CD4-positive, alpha-beta T cell treated with Interleukin-4 for 1 hour (primary cell): Measurements from ENCODE around the gene ZNF385A.

Experiments used
- DNase-seq, 2 donors: peaks; one replicate each; pipeline ENCODE4 v3.0.0-alpha.2; 2020 to 2022

Gene ZNF385A

DNA sequence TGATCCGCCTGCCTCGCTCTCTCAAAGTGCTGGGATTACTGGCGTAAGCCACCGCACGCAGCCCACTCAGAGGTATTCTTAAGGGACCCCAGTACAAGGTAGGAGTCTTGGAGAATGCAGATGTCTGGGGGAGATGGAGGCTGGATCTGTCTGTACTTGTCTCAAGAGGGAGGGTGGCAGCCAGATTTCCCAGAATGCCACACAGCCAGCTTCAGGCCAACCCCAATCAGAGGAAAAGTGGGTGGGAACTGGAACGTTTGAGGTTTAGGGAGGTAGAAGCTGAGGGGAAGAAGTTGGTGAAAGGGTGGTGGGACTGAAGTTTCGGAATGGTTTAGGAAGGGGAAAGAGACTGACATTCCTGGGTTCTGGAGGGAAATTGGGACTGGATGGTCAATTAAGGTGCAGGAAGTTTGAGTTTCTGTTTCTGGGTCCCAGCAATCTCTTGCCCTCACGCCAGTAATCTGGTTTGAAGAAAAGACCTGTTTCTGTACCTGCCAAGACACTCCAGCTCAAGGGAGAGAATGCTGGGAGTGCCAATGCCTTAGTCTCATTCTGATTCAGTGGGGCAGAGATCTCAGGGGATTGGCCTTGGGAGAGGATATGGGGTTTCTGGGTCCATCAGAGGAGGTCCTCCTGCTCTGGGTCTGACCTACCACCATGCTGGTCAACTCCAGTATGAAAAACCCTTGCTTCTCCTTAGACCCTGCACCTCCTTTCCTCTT is 8.1 kb upstream of the ZNF385A start:
- DNase-seq, result no peak

DNA sequence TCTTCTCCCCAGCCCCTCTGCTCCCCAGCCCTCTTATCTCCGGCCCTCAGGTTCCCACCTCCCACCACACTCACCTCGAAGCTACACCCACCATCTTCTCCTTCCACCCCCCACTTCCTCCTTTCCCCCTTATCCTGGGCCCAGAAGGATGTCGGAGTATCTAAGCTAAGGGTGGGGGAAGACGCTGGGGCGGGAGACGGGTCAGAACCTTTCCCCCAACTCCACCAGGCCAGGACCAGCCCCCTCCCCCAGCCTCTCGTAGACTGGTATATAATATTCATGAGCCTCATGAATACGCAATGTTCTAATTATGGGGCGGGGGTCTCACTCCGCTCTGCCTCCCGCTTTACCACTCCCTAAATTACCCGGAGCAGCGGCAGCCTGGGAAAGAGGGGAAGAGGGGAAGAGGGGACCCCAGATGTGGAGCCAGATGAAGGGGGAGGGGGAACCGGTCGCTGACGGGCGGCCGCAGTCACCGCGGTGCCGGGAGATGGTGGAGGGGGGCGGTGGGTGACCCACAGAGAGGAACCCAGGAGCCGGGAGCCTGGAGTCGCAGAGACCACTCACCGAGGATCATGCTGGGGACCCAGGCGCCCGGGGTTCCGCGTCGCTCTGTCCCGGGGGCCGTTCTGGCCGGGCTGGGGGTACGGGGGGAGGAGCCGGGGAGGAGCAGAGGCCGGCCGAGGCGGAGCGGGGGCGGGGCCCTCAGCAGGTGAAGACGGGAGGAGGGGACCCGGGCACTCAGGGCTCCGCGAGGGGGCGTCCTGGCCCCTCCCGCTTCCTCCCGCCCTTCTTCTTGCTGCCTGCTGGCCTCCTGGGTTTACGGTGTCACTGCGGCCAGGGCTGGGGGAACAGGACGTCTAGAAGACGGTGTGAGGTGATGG is 6.4 kb upstream of the ZNF385A start:
- peak; percentile 74 for DNase-seq

DNA sequence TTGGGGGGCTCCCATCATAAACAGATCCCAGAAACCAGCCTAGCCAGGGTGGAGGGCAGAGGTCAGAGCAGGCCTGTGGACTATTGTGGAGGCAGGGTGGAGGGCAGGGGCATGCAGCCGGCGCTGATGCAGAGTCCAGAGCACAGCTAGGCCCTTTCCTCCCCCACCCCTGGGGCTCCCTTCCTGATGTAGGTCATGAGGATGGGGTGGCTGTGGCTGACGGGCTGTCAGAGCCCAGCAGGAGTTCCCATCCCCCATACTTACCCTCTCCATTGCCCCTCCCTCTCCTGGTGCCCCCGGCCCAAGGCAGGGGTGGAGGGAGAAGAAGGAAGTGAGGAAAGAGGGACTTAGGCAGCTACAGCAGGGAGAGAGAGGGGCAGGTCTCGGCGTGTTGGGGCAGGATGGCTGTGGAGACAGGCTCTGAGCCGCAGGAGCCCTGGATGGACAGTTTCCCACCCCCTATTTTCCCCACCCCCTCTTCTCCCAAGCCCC is 5.7 kb upstream of the ZNF385A start:
- no peak for DNase-seq

DNA sequence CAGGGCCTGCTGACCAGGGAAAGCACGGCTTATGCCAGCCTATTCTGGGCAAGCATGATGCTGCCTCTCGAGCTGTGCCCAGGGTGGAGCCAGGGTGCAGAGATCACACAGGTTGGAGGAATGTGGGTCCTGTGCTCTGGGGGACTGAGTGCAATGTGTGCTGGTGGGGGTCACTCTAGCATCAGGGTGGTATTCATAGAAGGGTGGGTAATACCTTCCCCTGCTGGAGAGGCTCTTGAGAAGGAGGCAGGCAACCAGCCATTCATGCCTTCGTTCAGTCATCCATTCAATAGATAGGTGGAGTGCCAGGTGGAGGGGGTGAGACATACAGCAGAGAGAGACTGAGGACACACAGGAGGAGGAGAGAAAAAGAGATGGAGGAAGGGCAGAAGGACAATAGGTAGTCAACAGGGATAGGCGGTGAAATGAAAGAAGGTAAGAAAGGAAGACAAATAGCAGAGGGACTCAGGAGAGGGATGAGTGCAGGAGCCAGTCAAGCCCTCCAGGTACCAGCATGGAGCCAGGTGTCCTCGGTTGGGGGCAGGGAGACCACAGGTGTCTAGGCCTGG is 5.2 kb upstream of the ZNF385A start:
- no peak for DNase-seq

DNA sequence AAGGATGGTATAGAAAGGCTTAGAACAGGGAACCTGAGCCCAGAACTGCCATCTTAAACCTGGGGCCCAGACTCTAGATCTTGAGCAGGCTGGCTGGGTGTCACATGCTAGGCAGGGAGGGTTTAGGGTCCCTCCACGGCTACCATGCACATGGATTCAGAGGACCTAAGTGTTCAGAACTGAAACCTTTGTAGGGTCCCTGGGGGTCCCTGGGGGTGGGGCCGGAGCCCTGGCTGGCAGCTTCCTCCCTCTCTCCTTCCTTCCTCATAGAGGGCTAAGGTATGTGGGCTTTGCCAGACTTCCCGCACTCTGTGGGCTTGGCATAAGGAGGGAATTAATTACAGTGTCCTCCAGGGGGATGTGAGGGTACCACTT is 4.6 kb upstream of the ZNF385A start:
- no peak for DNase-seq

DNA sequence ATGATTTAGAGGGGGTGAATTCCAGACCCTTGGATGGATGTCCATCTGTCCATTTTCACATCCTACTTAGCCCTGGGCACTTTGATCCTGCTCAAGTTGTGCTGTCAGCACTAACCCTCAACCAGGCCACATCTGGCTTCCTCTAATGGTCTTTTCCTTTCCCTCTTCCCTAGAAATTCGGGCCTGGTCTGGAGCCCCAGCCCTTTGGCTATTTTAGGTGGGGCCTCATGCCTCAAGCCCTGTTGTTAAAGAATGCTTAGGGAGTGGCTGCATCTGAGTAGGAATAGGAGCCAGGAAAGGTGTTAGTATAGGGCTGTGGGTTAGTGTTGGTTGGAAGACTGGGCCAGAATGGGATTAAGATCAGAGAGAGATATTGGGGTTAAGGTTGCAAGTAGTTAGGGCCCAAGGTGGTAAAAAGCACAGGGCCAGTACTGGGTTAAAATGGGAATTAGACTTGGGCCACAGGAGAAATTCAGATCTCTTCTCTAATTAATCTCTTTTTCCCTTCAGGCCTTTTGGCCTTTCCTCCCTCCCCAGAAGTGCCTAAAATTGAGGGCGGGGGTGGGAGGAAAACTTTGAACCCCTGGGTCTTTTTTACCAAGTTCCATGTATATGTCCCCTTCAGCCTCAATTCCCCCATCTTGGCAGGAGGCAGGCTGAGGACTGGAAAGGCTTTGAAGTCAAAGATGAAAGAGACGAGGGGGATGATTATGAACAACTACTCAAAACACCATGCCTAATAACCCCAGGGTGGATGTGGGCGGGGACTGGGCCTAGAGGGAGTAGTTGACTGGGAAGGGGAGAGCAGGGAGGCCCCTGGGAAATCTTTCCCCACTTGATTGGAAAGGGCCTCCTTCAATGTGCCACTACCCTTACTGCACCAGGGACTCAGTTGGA is 4.0 kb upstream of the ZNF385A start:
- DNase-seq, result no peak

DNA sequence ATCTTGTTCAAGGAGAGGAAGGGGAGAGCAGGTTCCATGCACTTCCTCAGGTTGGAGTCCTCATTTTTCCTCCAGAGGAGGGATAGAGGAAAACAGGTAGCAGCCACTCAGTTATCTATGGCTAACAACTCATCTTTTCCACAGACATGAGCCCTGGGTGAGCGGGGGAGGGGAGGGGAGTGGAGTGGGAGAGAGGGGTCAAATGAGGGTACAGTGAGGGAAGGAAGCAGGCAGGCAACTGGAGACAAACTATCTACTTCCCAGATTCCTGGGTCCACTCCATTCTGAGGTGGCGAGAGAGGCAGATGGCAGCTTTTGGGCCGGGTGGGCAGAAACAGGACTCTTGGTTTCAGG is 2.6 kb upstream of the ZNF385A start:
- no peak for DNase-seq

DNA sequence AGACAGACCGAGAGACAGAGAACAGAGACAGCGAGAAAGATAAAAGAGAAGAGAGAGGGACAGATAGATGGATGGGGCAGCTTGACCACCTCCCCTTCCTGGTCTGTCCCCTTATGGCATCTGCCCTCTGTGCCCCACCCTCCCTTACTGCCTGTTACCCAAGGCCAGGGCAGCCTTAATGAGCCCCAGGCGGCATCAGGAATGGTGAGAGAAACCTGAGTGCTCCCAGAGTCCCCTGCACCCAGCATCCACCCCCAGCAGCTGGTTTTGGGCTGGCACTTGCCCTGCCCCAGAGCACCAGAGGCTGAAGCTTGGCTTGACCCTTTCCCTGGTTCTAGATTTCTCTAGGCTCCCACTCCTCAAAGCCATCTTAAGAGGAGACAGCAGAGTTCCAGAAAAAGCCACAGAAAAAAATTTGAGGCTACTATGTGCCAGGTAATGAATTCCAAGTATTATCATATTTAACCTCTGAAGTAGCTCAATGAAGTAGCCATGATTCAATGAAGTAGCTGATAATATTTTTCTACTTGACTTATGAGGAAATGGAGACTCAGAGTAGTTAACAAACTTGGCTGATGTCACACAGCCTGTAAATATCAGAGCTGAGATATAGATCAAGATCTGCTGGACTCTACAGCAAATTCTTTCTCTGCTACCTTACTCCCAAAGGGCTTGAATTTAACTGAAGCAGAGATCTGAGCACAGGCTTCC is 2.0 kb upstream of the ZNF385A start:
- no peak for DNase-seq

DNA sequence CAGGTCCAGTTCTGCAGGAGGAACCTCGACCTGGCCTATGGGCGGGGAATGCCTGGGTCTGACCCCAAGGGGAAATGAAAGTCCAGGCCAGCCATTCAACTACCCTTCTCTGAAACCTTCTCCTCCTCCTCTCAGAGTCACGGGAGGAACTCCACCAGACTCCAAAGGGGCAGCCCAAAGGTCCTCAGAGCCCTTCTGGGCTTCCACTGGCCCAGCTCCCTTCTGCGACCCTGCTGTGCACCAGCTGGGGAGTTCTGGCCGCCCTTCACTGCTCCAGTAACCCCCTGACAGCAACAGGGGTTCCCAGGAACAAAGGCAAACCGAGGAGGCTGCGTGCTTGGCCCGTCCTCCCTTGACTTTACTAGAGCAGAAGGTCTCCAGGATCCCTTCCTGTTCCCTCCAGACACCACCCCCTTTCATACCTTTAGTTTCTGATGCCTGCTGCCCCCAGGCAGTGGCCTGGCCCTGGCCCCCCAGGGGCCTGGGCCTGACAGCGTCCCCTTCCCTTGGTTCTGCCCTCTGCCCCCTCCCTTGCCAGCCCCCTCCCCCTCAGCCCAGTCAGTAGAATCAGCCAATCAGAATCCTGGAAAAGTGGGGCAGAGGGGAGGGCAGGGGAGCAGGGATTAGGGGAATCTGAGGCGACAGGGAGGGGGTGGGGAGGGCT is 850 bp upstream of the ZNF385A start:
- DNase-seq, result peak in 1 of 2 donors; percentile 57

DNA sequence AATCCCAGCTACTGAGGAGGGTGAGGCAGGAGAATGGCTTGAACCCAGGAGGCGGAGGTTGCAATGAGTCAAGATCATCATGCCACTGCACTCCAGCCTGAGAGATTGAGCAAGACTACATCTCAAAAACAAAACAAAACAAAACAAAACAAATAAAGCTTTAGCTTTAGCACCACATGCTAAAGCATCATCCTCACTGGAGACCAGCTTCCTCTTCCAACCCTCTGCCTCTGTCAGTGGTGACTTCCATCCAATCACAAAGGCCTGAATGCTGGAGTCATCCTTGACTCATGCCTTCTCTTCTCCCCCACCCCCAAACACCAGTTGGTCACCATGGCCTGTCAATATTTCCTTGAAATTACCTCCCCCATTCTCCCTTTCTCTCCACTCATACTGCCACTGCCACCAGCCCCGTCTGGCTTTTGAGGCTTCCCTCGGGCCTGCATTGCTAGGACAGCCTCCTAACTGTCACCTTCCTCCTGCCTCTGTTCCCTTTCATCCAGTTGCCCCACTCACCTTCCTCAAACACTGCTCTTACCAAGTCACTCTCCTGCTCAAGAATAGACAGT is 1.4 kb downstream of the ZNF385A start:
- peak; percentile 30 to 81 for DNase-seq

DNA sequence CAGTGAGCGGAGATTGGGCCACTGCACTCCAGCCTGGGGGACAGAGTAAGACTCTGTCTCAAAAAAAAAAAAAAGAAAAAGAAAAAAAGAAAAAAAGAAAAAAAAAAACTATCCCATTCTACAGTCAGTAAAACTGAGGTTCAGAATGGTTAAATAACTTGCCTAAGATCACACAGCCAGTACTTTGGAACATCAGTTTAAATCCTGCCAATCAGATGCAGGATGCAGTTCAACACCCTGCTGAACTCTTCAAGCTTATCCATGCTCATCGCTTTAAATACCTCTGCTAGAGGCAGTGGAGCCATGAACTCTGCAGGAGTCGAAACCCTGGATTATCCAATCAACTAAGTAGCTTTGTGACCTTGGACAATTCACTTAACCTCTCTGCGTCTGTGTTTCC is 3.4 kb downstream of the ZNF385A start:
- no peak for DNase-seq

DNA sequence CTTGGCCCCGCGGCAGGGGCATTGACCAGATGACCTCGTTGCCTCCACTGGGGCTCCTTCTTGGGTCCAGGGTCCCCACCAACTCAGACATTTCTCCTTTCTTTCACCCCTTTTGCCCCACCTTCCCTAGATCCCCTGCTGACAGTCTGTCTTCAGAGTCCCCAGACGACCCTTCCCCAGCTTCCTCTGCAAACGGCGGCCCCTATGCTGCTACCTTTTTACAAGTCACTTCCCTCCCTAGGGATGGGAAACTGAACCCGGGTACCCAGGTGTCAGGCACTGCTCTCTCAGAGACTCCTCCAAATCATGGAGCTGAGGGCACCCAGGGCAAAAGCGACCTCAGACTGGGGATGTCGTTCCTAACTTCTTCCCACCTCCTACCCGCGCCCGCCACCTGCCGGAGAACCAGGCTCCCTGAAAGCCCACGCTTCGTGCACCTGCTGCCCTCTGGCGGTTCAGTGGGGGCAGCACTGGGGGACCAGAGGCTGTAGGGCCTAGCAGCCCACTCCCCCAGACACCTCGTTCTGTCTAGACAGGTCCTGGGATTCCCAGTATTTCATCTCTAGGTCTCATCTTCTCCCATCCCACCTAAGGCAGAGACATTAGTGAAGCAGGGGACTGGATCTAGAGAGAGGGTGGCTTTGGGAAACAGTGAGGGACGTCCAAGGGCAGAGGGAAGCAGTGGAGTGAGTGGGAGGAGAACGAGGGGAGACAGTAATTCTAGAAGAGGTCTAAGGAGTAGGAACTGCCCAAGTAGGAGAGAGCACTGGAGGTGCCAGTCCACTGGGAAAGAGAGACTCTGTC is 4.9 kb downstream of the ZNF385A start:
- DNase-seq, result peak; percentile 87 to 88

DNA sequence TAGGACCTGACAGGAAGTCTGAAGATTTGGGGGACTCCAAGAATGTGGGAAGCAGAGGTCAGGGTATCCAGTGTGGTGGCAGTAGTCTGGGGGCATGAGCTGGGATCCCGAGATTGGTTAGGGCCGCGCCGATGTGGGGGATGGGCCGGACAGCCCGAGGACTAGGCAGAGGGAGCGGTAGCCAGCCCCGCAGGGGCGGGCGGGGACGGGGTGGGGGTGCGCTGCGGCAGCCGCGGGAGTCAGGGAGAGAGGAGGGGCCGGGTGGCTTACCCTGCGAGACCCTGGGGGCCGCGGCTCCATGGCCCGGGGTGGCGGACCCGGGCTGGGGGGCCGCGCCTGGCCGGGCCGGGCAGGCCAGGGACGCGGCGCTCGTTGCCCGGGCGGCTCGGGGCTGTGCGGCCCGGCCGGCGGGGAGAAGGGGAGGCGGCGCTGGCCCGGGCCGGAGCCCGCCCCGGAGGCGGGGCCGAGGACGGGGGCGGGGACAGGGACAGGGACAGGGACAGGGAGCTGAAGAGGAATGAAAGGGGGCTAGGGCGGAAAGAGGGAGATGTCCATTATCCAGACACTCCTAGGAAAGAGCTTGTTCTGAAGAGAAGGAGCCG is 5.6 kb downstream of the ZNF385A start:
- DNase-seq, result no peak

DNA sequence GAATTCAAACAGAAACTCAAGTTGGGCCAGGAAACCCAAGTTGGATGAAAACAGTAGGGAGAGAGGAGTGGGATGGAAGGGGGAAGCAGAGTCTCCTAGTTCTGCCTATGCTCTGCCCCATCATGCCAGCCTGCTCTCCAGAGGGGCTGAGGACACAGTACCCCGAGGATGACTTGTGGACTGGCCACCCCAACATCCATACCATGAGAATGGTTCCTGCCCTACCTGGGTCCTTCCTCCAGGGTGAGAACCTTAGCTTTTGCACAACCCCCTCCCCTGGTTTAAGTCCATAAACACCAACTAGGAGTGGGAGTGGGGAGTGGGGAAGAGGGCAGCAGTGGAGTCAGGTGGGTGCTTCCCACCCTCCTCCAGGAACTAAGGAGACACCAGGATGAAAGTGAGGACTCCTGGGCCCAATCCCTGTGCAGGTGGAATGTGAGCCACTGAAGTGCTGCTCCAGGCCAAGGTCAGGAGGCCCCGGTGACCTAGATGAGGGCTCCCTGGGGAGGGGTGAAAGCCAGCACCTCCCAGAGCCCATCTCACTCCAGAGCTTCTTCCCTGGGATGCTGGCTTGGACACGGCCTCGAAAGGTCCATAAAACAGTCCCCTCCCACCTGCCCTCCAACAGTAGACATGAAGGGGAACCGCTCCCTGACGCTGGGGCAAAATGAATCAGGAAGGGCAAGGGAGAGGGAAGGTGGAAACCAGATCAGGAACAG is 6.6 kb downstream of the ZNF385A start:
- no peak for DNase-seq

DNA sequence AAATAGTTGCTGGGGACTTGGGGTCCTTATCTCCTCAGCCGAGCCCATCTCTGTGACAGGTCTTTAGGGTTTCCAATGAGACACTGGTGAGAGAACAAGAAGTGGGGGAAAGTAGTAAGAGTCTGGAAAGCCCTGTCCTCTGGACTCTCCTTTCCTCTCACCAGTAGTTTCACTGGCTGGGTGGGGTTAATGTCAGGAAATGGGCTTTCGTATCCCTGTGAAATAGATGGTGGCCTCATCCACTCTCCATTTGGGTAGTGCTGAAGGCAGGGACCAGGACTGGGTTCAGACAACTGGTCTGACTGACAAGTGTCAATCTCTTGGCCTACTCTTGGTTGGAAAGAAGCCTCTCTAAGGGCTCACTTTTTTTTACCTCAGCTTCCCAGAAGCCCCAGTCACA is 7.5 kb downstream of the ZNF385A start:
- no peak for DNase-seq

DNA sequence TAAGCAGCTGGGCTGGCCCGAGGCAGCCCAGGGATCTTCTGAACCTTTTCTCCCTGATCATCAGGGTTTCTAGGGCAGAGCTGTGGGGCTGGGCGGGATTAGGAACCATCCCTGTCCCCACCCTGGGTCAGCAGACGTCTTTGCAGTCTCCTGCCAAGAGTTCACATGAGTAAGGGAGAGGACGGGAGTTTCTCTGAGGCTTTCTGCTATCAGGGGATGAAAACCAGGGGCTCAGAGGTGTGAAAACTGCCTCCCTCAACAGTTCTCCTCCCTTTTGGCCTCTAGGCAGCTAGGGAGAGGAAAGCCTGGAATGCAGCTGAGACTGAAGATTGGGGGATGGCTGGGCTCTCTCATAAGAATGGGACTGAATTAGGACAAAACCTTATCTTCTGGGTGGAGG is 7.9 kb downstream of the ZNF385A start:
- DNase-seq, result no peak

DNA sequence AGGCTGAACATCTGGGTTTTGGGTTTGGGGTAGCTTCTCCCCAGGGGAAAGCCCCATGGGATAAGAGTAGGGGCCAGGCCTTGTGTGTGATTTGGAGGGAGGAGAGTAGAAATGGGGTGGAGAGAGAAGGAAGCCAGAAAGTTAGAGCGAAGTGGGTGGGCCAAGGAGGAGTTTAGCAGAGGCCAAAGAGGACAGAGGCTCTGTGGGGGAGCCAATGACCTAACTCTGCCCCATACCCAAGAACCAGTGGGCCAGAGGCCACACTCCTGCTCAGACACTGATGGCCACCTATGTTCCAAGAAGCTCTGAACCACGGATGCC is 9.3 kb downstream of the ZNF385A start:
- DNase-seq, result no peak

DNA sequence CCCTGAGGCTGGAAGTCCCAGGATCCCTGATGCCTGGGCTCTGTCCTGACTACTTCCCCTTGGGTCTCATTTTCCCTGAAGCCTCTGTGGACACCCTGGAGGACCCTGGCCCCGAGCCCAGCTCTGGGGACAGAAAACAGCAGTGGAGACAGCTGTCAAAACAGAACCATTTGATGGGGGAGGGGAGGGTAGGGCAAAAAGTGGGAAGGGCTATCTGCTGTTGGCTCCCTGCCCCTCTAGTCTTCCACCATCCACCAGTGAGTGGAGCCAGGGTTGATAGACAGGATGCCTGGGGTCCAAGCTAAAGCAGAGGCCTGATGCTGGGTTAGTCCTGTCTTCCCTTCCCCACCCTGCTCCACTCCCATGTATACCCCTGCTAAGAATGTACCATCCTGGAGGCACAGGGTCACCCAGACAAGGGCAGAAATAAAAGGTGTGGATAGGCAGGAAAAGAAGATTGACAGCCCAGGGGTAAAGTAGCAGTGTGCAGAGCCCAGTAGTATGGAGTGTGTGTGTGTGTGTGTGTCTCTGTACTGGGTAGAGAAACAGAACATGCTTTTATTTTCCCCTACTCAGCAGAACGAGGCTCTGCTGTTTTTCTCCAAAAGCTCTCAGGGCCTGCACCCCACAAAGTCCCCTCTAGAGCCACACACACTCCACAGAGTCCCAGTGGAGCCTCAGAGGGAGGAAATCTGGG is 9.8 kb downstream of the ZNF385A start:
- DNase-seq, result no peak
